ENCODE measurements around the gene DECR2.

DNA sequence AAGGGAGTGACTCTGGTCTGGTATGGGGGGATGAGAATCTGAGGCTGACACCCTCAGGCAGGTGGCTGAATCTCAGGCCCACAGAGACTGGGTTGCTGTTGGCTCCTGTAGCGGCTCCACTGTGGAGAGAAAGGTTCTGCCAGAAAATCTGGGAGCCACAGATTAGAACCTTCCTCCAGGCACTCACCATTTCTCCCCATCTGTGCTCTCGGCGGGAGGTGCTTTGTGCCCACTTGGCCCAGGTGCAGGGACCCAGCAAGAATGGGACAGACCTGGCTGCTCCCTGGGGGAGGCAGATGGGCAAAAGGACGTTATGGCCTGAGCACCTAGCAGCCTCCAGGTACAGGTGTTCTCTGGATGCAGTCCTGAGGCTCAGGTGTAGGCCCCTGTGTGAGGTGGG is 43.9 kb downstream of the DECR2 start:
- TF ChIP-seq, protein P1, sequence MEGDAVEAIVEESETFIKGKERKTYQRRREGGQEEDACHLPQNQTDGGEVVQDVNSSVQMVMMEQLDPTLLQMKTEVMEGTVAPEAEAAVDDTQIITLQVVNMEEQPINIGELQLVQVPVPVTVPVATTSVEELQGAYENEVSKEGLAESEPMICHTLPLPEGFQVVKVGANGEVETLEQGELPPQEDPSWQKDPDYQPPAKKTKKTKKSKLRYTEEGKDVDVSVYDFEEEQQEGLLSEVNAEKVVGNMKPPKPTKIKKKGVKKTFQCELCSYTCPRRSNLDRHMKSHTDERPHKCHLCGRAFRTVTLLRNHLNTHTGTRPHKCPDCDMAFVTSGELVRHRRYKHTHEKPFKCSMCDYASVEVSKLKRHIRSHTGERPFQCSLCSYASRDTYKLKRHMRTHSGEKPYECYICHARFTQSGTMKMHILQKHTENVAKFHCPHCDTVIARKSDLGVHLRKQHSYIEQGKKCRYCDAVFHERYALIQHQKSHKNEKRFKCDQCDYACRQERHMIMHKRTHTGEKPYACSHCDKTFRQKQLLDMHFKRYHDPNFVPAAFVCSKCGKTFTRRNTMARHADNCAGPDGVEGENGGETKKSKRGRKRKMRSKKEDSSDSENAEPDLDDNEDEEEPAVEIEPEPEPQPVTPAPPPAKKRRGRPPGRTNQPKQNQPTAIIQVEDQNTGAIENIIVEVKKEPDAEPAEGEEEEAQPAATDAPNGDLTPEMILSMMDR (IDR thresholded peaks at IDR 0.05): no peak
- TF ChIP-seq POLR2AphosphoS5 (IDR thresholded peaks at IDR 0.05): no peak

Measured in stomach (tissue), 4 donors.